ENCODE data around the gene TCF23. TPM values are rescaled to one million over a fixed set of nuclear protein-coding genes. Genes with fewer than 3 reads are reported as not detected.

TCF23 gene
- total and polyA plus RNA-seq, 2 of the 8 experiments (the other 6 are each of a cell fraction or from before 2014, with no cell fraction given): 0.02 TPM; not detected in 1

- H2AFZ ChIP-seq (ENCODE audit: low read length): no peak overlapping the region
- FAIRE-seq: no peak
Observed at GRCh38 chr2:27122791-27123190, 26.0 kb upstream of the TCF23 start.

More at GRCh38 chr2:27122791-27123190, 26.0 kb upstream of the TCF23 start:
- Histone ChIP-seq H4K91ac (replicated peaks; ENCODE audit: insufficient read length, low read length) (no peak overlapping the region), H3K23ac (ENCODE audit: insufficient read length) (no peak overlapping the region), H2BK20ac (ENCODE audit: low read length) (no peak overlapping the region), H3K9me3 (ENCODE audit: insufficient read depth in 2 of 2, low read depth in 1 of 2, low read length in 1 of 2) (no peaks in the 10 kb centered on the region), H3K18ac (ENCODE audit: extremely low read depth, low read length) (no peak overlapping the region), H3K4me2 (ENCODE audit: insufficient read depth in 1 of 2, low read depth in 2 of 2, low read length in 2 of 2) (peak overlapping the region in 1 of 2 experiments; percentile 55; a peak in 1 of 4 replicates), H2BK5ac (ENCODE audit: low read depth, low read length) (no peak overlapping the region), H3K56ac (replicated peaks; ENCODE audit: insufficient read length, low read depth, low read length) (no peak overlapping the region), H4K20me1 (replicated peaks in 1 of 2; ENCODE audit: control insufficient read depth in 1 of 2, insufficient read depth in 2 of 2, low read length in 2 of 2) (no peaks in the 10 kb centered on the region), H3K27me3 (replicated peaks in 1 of 4; ENCODE audit: control insufficient read depth in 3 of 4, extremely low read depth in 1 of 4, insufficient read depth in 3 of 4, low read length in 3 of 4) (peaks cover 8 to 58% (median 45%) of the 10 kb centered on the region in 4 experiments), H2BK120ac (replicated peaks; ENCODE audit: low read depth, low read length) (no peak overlapping the region), H2BK12ac (ENCODE audit: low read depth, low read length) (0 out of 2 replicates have a peak overlapping the region, but pooled peaks have one; percentile 20), H3K79me1 (ENCODE audit: low read depth, low read length) (no peaks in the 10 kb centered on the region), H3K23me2 (ENCODE audit: low read depth, low read length) (peaks cover 15% of the 10 kb centered on the region), H3K4ac (replicated peaks; ENCODE audit: insufficient read length, low read depth, low read length) (no peak overlapping the region), H3K14ac (ENCODE audit: insufficient read length) (no peak overlapping the region), H2AK5ac (ENCODE audit: low read depth, low read length) (no peak overlapping the region), H4K8ac (ENCODE audit: extremely low read depth, insufficient read depth, low read length) (no peak overlapping the region), H3K27ac (ENCODE audit: low read depth, low read length) (no peak overlapping the region), H4K5ac (ENCODE audit: insufficient read length, low read depth, low read length) (no peak overlapping the region), H3K36me3 (ENCODE audit: control insufficient read depth in 2 of 4, insufficient read depth in 4 of 4, low read length in 3 of 4) (no peaks in the 10 kb centered on the region), H3K4me1 (replicated peaks in 1 of 4; ENCODE audit: control insufficient read depth in 3 of 4, insufficient read depth in 4 of 4, low read length in 3 of 4) (peaks cover 0 to 19% (median 12%) of the 10 kb centered on the region in 4 experiments; a peak in 6 of 7 replicates), H3K79me2 (ENCODE audit: control insufficient read depth in 1 of 2, insufficient read depth in 2 of 2, low read length in 2 of 2) (no peaks in the 10 kb centered on the region), H3K4me3 (ENCODE audit: extremely low read depth in 1 of 4, insufficient read depth in 2 of 4, low read depth in 3 of 4, low read length in 4 of 4) (peak overlapping the region in 1 of 4 experiments; percentile 68; a peak in 2 of 8 replicates), H3K9ac (replicated peaks in 1 of 4; ENCODE audit: extremely low read depth in 1 of 4, low read depth in 3 of 4, low read length in 3 of 4) (no peak overlapping the region), H2BK15ac (ENCODE audit: low read length) (no peak overlapping the region)
- ChIA-PET POLR2A (ENCODE audit: partially characterized antibody) (interaction anchor here (0.9 to 2.7 kb wide), 8 partner anchors 9 to 125 kb away, joined by 3 to 24 read pairs (median 4); partner anchors contain the start of genes OST4 and PREB), CTCF (ENCODE audit: partially characterized antibody) (interaction anchor here (1.1 to 3.8 kb wide), 6 partner anchors 11 to 85 kb away, joined by 3 to 38 read pairs (median 3); partner anchors contain the start of gene PREB)
- 97% methylated on average over 7 of the region's 7 CpGs; no CpG with 5 or more reads in 1 of the 2 experiments for WGBS, 2 experiments (ENCODE audit: extremely low coverage in 1 of 2, insufficient coverage in 1 of 2, insufficient read length in 1 of 2, insufficient replicate concordance in 2 of 2, low coverage in 1 of 2, low lambda C conversion rate in 2 of 2, missing lambda C conversion rate in 1 of 2)
- DNase-seq (ENCODE audit: low read depth in 1 of 2, low spot score in 2 of 2): no peak
- TF ChIP-seq MAFK (IDR thresholded peaks at IDR 0.05; ENCODE audit: low read depth, low read length) (no peak), EZH2 (IDR thresholded peaks at IDR 0.05; ENCODE audit: low read depth, low read length, severe bottlenecking) (no peak), SP4 (IDR thresholded peaks at IDR 0.05; ENCODE audit: low read length) (no peak)
